NCI-H146 treated with DMSO at 0.1 percent for 48 hours (cell line): ENCODE data around the gene TMEM203.

Experiments
- DNase-seq: peaks from one replicate; lab custom pipeline; 2025; ENCODE audit not compliant: unreplicated experiment; lab: John Stamatoyannopoulos, UW

TMEM203 gene

DNA sequence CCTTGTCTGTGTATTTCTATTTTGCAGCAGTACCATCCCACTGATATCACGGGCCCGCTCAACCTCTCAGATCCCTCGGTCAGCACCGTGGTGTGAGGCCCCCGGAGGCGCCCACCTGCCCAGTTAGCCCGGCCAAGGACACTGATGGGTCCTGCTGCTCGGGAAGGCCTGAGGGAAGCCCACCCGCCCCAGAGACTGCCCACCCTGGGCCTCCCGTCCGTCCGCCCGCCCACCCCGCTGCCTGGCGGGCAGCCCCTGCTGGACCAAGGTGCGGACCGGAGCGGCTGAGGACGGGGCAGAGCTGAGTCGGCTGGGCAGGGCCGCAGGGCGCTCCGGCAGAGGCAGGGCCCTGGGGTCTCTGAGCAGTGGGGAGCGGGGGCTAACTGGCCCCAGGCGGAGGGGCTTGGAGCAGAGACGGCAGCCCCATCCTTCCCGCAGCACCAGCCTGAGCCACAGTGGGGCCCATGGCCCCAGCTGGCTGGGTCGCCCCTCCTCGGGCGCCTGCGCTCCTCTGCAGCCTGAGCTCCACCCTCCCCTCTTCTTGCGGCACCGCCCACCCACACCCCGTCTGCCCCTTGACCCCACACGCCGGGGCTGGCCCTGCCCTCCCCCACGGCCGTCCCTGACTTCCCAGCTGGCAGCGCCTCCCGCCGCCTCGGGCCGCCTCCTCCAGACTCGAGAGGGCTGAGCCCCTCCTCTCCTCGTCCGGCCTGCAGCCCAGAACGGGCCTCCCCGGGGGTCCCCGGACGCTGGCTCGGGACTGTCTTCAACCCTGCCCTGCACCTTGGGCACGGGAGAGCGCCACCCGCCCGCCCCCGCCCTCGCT, 37.5 kb downstream of the TMEM203 start:
- DNase-seq: peak; percentile 29

- no peak for DNase-seq
Measured at GRCh38 chr9:137167277-137167746, 38.1 kb downstream of the TMEM203 start.

GRCh38 chr9:137166380-137167229, 38.8 kb downstream of the TMEM203 start:
- DNase-seq: no peak

DNA sequence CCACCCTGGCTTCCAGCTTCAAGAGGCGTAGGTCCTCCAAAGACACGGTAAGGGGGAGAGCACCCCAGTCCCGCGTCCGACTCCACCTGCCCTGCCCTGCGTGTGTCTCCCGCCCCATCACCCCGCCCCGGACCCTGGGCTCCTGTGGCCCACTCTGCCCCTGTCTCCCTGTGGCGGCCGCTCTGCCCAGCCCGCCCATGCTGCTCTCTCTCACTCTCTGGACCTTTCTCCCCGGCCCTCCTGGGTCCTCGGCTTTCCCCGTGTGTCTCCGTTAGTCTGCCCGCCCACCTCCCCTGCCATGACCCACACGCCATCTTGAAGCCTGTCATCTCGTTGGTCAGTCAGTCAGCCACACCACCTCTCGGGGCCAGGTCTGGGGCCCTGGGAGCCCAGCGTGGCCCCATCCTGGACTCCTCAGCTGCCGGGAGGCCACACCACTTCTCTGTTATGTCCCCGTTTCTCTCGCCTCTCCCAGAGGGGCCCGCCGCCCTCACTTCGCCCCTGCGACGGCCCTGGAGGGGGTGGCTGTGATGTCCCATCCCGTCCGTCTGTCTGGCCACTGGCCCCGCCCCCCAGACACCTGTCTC, 40.1 kb downstream of the TMEM203 start:
- no peak for DNase-seq

- DNase-seq: no peak
Measured at GRCh38 chr9:137164370-137165249, 40.8 kb downstream of the TMEM203 start.

DNA sequence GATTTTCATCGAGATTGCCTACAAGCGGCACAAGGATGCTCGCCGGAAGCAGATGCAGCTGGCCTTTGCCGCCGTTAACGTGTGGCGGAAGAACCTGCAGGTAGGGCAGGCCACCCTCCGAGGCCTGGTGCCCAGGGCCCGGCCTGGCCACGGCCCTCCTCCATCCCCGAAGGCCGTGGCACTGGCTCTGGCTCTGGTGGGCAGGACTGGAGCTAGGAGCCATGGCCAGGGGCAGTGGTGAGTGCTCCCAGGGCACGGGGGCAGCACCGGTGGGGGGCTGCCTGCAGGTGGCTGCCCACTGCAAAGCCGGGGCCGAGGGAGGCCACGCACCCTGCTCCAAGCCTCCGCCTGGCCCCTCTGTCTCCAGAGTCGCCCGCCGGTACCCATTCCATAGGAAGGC, 41.6 kb downstream of the TMEM203 start:
- no peak for DNase-seq

DNA sequence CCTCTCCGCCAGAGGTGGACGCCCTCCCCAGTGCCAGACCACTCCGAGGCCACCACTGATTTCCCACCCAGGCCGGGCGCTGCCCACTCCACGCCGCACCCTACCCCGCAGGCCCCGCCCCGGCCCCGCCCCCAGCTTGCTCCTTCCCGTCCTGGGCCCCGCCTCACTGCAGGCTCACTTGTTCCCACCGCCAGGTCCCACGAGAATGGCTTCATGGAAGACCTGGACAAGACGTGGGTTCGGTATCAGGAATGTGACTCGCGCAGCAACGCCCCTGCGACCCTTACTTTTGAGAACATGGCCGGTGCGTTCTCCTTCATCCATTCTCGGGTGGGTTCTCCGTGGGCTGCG, 42.1 kb downstream of the TMEM203 start:
- DNase-seq: no peak

DNA sequence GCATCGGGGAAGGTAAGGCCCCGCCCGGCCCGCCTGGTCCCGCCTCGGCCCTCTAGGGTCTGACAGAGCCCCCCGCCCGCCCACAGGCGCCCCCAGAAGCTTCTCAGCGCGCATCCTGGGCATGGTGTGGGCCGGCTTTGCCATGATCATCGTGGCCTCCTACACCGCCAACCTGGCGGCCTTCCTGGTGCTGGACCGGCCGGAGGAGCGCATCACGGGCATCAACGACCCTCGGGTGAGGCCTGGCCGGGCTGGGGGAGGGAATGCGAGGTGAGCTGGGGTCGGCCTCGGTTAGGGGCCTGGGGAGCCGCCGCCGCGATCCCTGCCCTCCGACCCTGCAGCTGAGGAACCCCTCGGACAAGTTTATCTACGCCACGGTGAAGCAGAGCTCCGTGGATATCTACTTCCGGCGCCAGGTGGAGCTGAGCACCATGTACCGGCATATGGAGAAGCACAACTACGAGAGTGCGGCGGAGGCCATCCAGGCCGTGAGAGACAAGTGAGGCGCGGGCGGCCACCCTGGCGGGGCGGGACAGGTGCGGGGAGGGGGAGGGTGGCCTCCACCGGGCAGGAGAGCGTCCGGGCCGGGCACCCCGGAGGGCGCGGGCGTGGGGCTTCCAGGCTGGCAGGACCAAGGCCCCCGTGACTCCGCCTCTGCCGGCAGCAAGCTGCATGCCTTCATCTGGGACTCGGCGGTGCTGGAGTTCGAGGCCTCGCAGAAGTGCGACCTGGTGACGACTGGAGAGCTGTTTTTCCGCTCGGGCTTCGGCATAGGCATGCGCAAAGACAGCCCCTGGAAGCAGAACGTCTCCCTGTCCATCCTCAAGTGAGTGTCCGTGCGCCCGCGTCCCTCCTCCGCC, 42.7 kb downstream of the TMEM203 start:
- DNase-seq: no peak

DNA sequence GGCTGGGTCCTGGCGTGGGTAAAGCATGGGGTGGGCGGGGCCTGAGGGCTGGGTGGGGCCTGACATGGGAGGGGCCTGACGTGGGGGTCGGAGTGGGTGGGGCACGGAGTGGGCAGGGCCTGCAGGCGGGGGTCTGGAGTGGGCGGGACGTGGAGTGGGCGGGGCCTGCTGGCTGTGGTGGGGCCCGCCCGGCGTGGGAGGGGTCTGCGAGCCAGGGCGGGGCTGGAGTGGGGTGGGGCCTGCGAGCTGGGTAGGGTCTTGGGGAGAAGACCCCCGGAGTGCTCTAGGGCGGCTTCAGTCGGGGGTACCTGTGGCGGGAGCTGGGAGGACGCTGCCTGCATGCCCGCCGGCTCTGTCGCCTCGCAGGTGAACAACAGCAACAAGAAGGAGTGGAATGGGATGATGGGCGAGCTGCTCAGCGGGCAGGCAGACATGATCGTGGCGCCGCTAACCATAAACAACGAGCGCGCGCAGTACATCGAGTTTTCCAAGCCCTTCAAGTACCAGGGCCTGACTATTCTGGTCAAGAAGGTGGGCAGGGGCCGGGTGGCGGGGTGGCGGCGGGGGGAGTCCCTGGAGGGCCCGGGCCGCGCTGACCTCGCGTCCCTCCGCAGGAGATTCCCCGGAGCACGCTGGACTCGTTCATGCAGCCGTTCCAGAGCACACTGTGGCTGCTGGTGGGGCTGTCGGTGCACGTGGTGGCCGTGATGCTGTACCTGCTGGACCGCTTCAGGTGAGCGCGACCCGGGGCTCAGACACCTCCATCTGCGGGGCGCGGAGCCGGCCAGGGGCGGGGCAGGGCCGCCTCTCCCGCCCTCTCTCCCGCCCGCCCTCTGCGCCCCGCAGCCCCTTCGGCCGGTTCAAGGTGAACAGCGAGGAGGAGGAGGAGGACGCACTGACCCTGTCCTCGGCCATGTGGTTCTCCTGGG, 43.6 kb downstream of the TMEM203 start:
- DNase-seq: peak; percentile 46

- DNase-seq: no peak
Measured at GRCh38 chr9:137160716-137161557, 44.5 kb downstream of the TMEM203 start.

DNA sequence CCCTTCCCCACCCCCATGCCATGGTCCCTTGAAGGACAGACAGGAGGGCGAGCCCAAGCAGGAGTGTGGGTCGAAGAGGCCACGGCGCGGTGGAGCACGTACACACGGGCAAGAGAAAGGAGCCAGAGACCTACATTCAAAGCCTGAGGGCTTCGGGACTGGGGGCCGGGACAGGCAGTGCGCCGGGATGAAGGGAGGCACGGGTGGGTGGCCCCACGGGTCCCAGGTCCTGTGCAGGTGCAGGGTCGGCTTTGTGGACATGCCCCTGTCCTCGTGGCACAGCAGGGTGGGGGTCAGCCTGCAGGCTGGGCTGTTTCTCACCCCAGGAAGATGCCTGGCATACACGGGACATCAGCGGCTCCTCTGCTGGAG, 45.4 kb downstream of the TMEM203 start:
- no peak for DNase-seq

GRCh38 chr9:137159105-137160053, 46.1 kb downstream of the TMEM203 start:
- DNase-seq: no peak

DNA sequence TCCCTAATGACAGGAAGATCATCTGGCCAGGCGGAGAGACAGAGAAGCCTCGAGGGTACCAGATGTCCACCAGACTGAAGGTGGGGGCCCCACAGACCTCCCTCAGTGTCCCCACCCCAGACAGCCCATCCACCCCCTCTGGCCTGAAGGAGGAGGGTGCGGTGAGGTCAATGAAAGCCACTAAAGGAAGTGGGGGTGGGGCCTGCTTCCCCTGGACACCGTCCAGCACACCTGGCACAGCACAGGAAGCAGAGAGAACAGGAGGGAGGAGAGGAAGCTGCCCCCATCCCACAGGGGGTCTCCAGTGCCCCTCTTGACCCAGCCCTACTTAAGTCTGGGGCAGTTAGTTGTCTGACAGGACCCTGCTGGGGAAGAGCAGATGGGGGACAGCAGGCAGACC, 46.8 kb downstream of the TMEM203 start:
- DNase-seq: no peak

- DNase-seq: no peak
Measured at GRCh38 chr9:137157618-137158415, 47.6 kb downstream of the TMEM203 start.

DNA sequence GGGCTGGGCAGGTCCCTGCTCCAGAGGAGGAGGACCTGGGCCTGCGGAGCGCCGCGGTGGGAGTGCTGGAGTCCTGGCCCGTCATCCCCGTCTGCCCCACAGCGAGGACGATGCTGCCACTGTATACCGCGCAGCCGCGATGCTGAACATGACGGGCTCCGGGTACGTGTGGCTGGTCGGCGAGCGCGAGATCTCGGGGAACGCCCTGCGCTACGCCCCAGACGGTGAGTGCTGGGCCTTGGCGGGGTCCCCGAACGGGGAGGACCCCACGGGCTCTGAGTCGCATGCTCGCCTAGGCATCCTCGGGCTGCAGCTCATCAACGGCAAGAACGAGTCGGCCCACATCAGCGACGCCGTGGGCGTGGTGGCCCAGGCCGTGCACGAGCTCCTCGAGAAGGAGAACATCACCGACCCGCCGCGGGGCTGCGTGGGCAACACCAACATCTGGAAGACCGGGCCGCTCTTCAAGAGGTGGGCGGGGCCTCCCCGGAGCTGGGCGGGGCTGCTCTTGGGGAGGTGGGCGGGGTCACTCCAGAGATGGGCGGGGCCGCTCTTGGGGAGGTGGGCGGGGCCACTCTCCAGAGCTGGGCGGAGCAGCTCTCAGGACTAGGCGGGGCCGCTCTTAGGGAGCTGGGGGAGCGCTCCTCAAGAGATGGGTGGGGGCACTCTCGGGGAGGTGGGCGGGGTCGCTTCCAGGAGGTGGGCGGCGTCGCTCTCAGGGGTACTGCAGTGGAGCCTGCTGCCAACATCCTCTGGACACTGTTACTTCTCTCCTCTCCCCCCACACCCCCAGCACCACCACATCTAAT, 48.7 kb downstream of the TMEM203 start:
- no peak for DNase-seq
